K562 (cell line): ENCODE data around the gene ACKR2. TPM values are rescaled to one million over a fixed set of nuclear protein-coding genes. Genes with fewer than 3 reads are reported as not detected.

ENCODE experiments used
- ATAC-seq: fragments of 200-7000 bp; cut with Tn5 transposase; 3 replicates; pipeline ENCODE4 v1.9.1; 2020; ENCODE audit warnings: moderate library complexity
- BruUV-seq: library from RNA; stranded (reverse); fragments of 400-500 nt; replicated peaks from 2 replicates; lab custom pipeline; 2021; lab: Mats Ljungman, UMichigan
- CTCF ChIA-PET: fragments of 300-600 bp; formaldehyde crosslinking; extraction: SDS; loops from one replicate; lab custom pipeline; 2021; ENCODE audit warnings: low intra/inter-chr PET ratio; lab: Yijun Ruan, JAX
- POLR2A ChIA-PET: fragments of 300-600, 350-650 bp; sonication (Branson Sonifier 250); formaldehyde crosslinking; extraction: SDS; loops from one replicate; lab custom pipeline; 2021; ENCODE audit warnings: antibody characterized with exemption, inconsistent platforms; lab: Yijun Ruan, JAX
- DNase-seq, 4 experiments: peaks; one replicate each; pipeline versions ENCODE4 v3.0.0 to v3.0.0-alpha.2; 2011 to 2018; ENCODE audit warnings: low spot score in 3 of 4, mixed read lengths in 3 of 4; ENCODE audit errors: extremely low read depth in 1 of 4
- FAIRE-seq: peaks from 2 replicates; lab custom pipeline; 2011; peaks lifted over from hg19 to GRCh38; lab: Jason Lieb, UNC
- H2AFZ ChIP-seq: 2 replicates; pipeline ENCODE4 v1.6.0; 2011; ENCODE audit warnings: low read depth, low read length, control low read depth, inconsistent platforms
- H3K27ac ChIP-seq: fragments of 200-600 bp; 3 replicates; pipeline ENCODE4 v1.8.0; 2011; ENCODE audit warnings: low read depth, mild to moderate bottlenecking, control low read depth, inconsistent platforms, low read length, moderate library complexity, mixed read lengths; ENCODE audit errors: extremely low read depth
- H3K27me3 ChIP-seq, 2 experiments: fragments of 300-600 bp in 1 of 2; 2 replicates in 1 of 2; 3 replicates in 1 of 2; pipeline versions ENCODE4 v1.6.0 to v1.8.0; 2011; ENCODE audit warnings: inconsistent platforms in 2 of 2, low read length in 2 of 2, mild to moderate bottlenecking in 1 of 2, mixed read lengths in 1 of 2, moderate library complexity in 1 of 2; ENCODE audit not compliant: control insufficient read depth in 2 of 2, insufficient read depth in 2 of 2
- H3K36me3 ChIP-seq: fragments of 300-600 bp; 3 replicates; pipeline ENCODE4 v1.8.0; 2011; ENCODE audit warnings: mild to moderate bottlenecking, low read length, inconsistent platforms; ENCODE audit not compliant: control insufficient read depth, insufficient read depth
- H3K4me1 ChIP-seq, 2 experiments: fragments of 200-600 bp in 1 of 2; replicated peaks in 1 of 2; 2 replicates in 1 of 2; 3 replicates in 1 of 2; pipeline versions ENCODE4 v1.5.1 to v1.8.0; 2011; ENCODE audit warnings: inconsistent platforms in 2 of 2, low read length in 2 of 2, mild to moderate bottlenecking in 1 of 2, mixed read lengths in 1 of 2, moderate library complexity in 1 of 2; ENCODE audit not compliant: control insufficient read depth in 2 of 2, insufficient read depth in 2 of 2
- H3K4me2 ChIP-seq: 2 replicates; pipeline ENCODE4 v1.6.1; 2011; ENCODE audit warnings: low read length, control low read depth, inconsistent platforms, mixed read lengths; ENCODE audit not compliant: insufficient read depth
- H3K4me3 ChIP-seq: fragments of 200-600 bp; sonication (generic), shearing (Covaris generic); 2 replicates; pipeline ENCODE4 v1.5.1; 2016; ENCODE audit warnings: control low read depth, inconsistent platforms
- H3K79me2 ChIP-seq: fragments of 200-600 bp; 3 replicates; pipeline ENCODE4 v1.8.0; 2011; ENCODE audit warnings: low read length, inconsistent platforms; ENCODE audit not compliant: control insufficient read depth, insufficient read depth
- H3K9ac ChIP-seq, 2 experiments: 2 replicates each; pipeline versions ENCODE4 v1.6.0 to v1.6.1; 2011; ENCODE audit warnings: low read depth in 2 of 2, low read length in 2 of 2, control low read depth in 1 of 2, inconsistent platforms in 1 of 2, mild to moderate bottlenecking in 1 of 2, mixed read lengths in 1 of 2; ENCODE audit not compliant: insufficient read depth in 1 of 2
- H3K9me1 ChIP-seq: one replicate; pipeline ENCODE4 v1.6.0; 2011; ENCODE audit warnings: inconsistent platforms, mild to moderate bottlenecking, low read length, moderate library complexity; ENCODE audit not compliant: control insufficient read depth, insufficient read depth
- H3K9me3 ChIP-seq: replicated peaks from 2 replicates; pipeline ENCODE4 v1.5.1; 2011; ENCODE audit warnings: low read depth, low read length, inconsistent platforms; ENCODE audit not compliant: control insufficient read depth, insufficient read depth
- H4K20me1 ChIP-seq: replicated peaks from 2 replicates; pipeline ENCODE4 v1.6.1; 2011; ENCODE audit warnings: low read length, inconsistent platforms, mixed read lengths; ENCODE audit not compliant: control insufficient read depth, insufficient read depth
- AFF1 ChIP-seq, 2 experiments: fragments of 450-650 bp; IDR thresholded peaks; 2 replicates each; pipeline ENCODE4 v1.6.1; 2018; ENCODE audit warnings: mild to moderate bottlenecking in 2 of 2, low read depth in 1 of 2; ENCODE audit not compliant: partially characterized antibody in 2 of 2
- MIER1 ChIP-seq: fragments of 450-650 bp; IDR thresholded peaks from 2 replicates; pipeline ENCODE4 v1.6.1; 2016; ENCODE audit warnings: antibody characterized with exemption, mild to moderate bottlenecking, low read depth
- NCOA2 ChIP-seq, 2 experiments: fragments of 450-650 bp; IDR thresholded peaks; 2 replicates each; pipeline ENCODE4 v1.6.1; 2018; ENCODE audit warnings: mild to moderate bottlenecking in 2 of 2, moderate library complexity in 1 of 2; ENCODE audit not compliant: partially characterized antibody in 2 of 2
- WGBS: fragments of 100-300 bp; shearing (Covaris generic); methylation state at CpG from one replicate; pipeline ENCODE4 v1.1.6; 2016; ENCODE audit warnings: low coverage, mixed read lengths; ENCODE audit not compliant: insufficient coverage; ENCODE audit errors: missing lambda C conversion rate; 5-methylcytosine and 5-hydroxymethylcytosine counted together
- in situ Hi-C: fragments of 300-500 bp; cut with MboI; formaldehyde crosslinking; loops from 4 replicates; pipeline ENCODE4 v1.15.0; 2018; ENCODE audit warnings: inconsistent platforms, mixed read lengths
- intact Hi-C: fragments of 100-400 bp; cut with micrococcal nuclease; formaldehyde crosslinking; loops from 2 replicates; pipeline ENCODE4 v1.14.2; 2022
- polyA plus RNA-seq, 8 experiments: library from polyadenylated mRNA; depleted of rRNA in 4 of 8; stranded (reverse) in 5 of 8; unstranded in 3 of 8; fragments of >200 nt; fragmentation: Nextera tagmentation in 2 of 8; fragmentation: Illumina TruSeq in 1 of 8; extraction: Ambion mirVana in 2 of 8; extraction: Trizol in 1 of 8; gene quantifications; 2 replicates each; pipeline versions ENCODE4 v1.2.1 to v1.2.3, GENCODE V29; 2011 to 2014; ENCODE audit warnings: inconsistent platforms in 1 of 8, missing spikeins in 1 of 8
- total RNA-seq, 7 experiments: library from RNA; depleted of rRNA in 6 of 7; stranded (reverse); fragments of >200 nt in 6 of 7; fragmentation: Illumina TruSeq in 2 of 7; extraction: Trizol in 2 of 7; gene quantifications; 2 replicates each; pipeline versions ENCODE4 v1.2.1 to v1.2.3, GENCODE V29; 2011 to 2021; ENCODE audit warnings: low replicate concordance in 1 of 7
- TF ChIP-seq, protein P1 (sequence below): fragments of 450-650 bp; IDR thresholded peaks from 2 replicates; pipeline ENCODE4 v1.6.1; 2016; ENCODE audit warnings: mild to moderate bottlenecking, moderate library complexity

The ACKR2 gene
- total and polyA plus RNA-seq, 9 of the 15 experiments (the other 6 are each of a cell fraction or from before 2014, with no cell fraction given) = 0.03 to 0.69 (median 0.25) TPM; not detected in 1

DNA sequence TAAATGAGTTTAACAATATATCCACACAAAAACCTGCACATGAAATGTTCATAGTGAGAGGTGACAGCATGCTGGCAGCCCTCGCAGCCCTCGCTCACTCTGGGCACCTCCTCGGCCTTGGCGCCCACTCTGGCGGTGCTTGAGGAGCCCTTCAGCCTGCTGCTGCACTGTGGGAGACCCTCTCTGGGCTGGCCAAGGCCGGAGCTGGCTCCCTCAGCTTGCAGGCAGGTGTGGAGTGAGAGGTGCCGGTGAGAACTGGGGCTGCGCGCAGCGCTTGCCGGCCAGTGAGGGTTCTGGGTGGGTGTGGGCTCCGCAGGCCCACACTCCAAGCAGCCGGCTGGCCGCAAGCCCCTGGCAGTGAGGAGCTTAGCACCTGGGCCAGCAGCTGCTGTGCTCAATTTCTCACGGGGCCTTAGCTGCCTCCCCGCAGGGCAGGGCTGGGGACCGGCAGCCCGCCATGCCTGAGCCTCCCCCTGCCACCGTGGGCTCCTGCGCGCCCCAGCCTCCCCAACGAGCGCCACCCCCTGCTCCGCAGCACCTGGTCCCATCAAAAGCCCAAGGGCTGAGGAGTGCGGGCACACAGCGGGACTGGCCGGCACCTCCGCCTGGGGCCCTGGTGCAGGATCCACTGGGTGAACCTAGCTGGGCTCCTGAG is 39.6 kb upstream of the ACKR2 start:
- Histone ChIP-seq H3K4me1 (peaks cover 0 to 8% of the 10 kb centered on the region in 2 experiments; a peak in 2 of 5 replicates), H3K4me2 (no peak overlapping the region), H3K36me3 (no peaks in the 10 kb centered on the region), H2AFZ (no peak overlapping the region), H3K9me3 (no peaks in the 10 kb centered on the region; the same call in 1 of the 2 replicates), H3K9ac (no peak overlapping the region), H3K9me1 (no peaks in the 10 kb centered on the region), H3K27me3 (peaks cover 4 to 9% of the 10 kb centered on the region in 2 experiments; a peak in 4 of 5 replicates), H3K79me2 (no peaks in the 10 kb centered on the region), H3K27ac (no peak overlapping the region), H3K4me3 (no peak overlapping the region), H4K20me1 (no peaks in the 10 kb centered on the region)
- WGBS = 46% methylated on average over 21 of the region's 28 CpGs
- FAIRE-seq = no peak
- intact Hi-C loops = no loop called here
- POLR2A ChIA-PET = interaction anchor here (0.6 kb wide), 1 partner anchor 53 kb away, joined by 3 read pairs; no protein-coding TSS in a partner anchor
- no TSS peak for BruUV-seq
- no peak for ATAC-seq
- TF ChIP-seq, protein P1, sequence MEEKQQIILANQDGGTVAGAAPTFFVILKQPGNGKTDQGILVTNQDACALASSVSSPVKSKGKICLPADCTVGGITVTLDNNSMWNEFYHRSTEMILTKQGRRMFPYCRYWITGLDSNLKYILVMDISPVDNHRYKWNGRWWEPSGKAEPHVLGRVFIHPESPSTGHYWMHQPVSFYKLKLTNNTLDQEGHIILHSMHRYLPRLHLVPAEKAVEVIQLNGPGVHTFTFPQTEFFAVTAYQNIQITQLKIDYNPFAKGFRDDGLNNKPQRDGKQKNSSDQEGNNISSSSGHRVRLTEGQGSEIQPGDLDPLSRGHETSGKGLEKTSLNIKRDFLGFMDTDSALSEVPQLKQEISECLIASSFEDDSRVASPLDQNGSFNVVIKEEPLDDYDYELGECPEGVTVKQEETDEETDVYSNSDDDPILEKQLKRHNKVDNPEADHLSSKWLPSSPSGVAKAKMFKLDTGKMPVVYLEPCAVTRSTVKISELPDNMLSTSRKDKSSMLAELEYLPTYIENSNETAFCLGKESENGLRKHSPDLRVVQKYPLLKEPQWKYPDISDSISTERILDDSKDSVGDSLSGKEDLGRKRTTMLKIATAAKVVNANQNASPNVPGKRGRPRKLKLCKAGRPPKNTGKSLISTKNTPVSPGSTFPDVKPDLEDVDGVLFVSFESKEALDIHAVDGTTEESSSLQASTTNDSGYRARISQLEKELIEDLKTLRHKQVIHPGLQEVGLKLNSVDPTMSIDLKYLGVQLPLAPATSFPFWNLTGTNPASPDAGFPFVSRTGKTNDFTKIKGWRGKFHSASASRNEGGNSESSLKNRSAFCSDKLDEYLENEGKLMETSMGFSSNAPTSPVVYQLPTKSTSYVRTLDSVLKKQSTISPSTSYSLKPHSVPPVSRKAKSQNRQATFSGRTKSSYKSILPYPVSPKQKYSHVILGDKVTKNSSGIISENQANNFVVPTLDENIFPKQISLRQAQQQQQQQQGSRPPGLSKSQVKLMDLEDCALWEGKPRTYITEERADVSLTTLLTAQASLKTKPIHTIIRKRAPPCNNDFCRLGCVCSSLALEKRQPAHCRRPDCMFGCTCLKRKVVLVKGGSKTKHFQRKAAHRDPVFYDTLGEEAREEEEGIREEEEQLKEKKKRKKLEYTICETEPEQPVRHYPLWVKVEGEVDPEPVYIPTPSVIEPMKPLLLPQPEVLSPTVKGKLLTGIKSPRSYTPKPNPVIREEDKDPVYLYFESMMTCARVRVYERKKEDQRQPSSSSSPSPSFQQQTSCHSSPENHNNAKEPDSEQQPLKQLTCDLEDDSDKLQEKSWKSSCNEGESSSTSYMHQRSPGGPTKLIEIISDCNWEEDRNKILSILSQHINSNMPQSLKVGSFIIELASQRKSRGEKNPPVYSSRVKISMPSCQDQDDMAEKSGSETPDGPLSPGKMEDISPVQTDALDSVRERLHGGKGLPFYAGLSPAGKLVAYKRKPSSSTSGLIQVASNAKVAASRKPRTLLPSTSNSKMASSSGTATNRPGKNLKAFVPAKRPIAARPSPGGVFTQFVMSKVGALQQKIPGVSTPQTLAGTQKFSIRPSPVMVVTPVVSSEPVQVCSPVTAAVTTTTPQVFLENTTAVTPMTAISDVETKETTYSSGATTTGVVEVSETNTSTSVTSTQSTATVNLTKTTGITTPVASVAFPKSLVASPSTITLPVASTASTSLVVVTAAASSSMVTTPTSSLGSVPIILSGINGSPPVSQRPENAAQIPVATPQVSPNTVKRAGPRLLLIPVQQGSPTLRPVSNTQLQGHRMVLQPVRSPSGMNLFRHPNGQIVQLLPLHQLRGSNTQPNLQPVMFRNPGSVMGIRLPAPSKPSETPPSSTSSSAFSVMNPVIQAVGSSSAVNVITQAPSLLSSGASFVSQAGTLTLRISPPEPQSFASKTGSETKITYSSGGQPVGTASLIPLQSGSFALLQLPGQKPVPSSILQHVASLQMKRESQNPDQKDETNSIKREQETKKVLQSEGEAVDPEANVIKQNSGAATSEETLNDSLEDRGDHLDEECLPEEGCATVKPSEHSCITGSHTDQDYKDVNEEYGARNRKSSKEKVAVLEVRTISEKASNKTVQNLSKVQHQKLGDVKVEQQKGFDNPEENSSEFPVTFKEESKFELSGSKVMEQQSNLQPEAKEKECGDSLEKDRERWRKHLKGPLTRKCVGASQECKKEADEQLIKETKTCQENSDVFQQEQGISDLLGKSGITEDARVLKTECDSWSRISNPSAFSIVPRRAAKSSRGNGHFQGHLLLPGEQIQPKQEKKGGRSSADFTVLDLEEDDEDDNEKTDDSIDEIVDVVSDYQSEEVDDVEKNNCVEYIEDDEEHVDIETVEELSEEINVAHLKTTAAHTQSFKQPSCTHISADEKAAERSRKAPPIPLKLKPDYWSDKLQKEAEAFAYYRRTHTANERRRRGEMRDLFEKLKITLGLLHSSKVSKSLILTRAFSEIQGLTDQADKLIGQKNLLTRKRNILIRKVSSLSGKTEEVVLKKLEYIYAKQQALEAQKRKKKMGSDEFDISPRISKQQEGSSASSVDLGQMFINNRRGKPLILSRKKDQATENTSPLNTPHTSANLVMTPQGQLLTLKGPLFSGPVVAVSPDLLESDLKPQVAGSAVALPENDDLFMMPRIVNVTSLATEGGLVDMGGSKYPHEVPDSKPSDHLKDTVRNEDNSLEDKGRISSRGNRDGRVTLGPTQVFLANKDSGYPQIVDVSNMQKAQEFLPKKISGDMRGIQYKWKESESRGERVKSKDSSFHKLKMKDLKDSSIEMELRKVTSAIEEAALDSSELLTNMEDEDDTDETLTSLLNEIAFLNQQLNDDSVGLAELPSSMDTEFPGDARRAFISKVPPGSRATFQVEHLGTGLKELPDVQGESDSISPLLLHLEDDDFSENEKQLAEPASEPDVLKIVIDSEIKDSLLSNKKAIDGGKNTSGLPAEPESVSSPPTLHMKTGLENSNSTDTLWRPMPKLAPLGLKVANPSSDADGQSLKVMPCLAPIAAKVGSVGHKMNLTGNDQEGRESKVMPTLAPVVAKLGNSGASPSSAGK = no peak
- TF ChIP-seq AFF1 (IDR thresholded peaks at IDR 0.05; ENCODE audit: low read depth in 1 of 2, partially characterized antibody in 2 of 2) (no peak), MIER1 (no peak), NCOA2 (IDR thresholded peaks at IDR 0.05; ENCODE audit: partially characterized antibody in 2 of 2) (no peak)
- in situ Hi-C loops = no loop called here
- no peak for DNase-seq
- CTCF ChIA-PET = no interaction called here
